Measurements from ENCODE around the gene MAGEE2. TPM values are rescaled to one million over a fixed set of nuclear protein-coding genes. Genes with fewer than 3 reads are reported as not detected.

The MAGEE2 gene
- total RNA-seq, 1 experiment from 2014 or later, result 0.15 TPM

GRCh38 chrX:75748431-75748830 lies 36.6 kb downstream of the MAGEE2 start (continued):
- TF ChIP-seq, protein P1, sequence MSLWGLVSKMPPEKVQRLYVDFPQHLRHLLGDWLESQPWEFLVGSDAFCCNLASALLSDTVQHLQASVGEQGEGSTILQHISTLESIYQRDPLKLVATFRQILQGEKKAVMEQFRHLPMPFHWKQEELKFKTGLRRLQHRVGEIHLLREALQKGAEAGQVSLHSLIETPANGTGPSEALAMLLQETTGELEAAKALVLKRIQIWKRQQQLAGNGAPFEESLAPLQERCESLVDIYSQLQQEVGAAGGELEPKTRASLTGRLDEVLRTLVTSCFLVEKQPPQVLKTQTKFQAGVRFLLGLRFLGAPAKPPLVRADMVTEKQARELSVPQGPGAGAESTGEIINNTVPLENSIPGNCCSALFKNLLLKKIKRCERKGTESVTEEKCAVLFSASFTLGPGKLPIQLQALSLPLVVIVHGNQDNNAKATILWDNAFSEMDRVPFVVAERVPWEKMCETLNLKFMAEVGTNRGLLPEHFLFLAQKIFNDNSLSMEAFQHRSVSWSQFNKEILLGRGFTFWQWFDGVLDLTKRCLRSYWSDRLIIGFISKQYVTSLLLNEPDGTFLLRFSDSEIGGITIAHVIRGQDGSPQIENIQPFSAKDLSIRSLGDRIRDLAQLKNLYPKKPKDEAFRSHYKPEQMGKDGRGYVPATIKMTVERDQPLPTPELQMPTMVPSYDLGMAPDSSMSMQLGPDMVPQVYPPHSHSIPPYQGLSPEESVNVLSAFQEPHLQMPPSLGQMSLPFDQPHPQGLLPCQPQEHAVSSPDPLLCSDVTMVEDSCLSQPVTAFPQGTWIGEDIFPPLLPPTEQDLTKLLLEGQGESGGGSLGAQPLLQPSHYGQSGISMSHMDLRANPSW (CRISPR knock-in tag; conservative IDR thresholded peaks at IDR 0.05; ENCODE audit: low read depth), result no peak

GRCh38 chrX:75746891-75747639 lies 38.0 kb downstream of the MAGEE2 start:
- DNase-seq (ENCODE audit: low spot score) (peak; percentile 18), ATAC-seq (peak; percentile 67)
- Mint-ChIP-seq H3K27ac (no peak overlapping the region), H3K4me3 (peak overlapping the region; percentile 69), H3K9me3 (peaks cover 48% of the 10 kb centered on the region), H3K36me3 (peaks cover 41% of the 10 kb centered on the region), H3K4me1 (no peaks in the 10 kb centered on the region; the same call in 1 of the 2 replicates), H3K27me3 (ENCODE audit: low read depth) (peaks cover 37% of the 10 kb centered on the region)
- ChIA-PET POLR2A (no interaction called here), CTCF (no interaction called here)
- TF ChIP-seq ZNF232 (CRISPR knock-in tag; IDR thresholded peaks at IDR 0.05), result no peak
- TF ChIP-seq, protein P2, sequence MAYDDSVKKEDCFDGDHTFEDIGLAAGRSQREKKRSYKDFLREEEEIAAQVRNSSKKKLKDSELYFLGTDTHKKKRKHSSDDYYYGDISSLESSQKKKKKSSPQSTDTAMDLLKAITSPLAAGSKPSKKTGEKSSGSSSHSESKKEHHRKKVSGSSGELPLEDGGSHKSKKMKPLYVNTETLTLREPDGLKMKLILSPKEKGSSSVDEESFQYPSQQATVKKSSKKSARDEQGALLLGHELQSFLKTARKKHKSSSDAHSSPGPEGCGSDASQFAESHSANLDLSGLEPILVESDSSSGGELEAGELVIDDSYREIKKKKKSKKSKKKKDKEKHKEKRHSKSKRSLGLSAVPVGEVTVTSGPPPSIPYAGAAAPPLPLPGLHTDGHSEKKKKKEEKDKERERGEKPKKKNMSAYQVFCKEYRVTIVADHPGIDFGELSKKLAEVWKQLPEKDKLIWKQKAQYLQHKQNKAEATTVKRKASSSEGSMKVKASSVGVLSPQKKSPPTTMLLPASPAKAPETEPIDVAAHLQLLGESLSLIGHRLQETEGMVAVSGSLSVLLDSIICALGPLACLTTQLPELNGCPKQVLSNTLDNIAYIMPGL (CRISPR knock-in tag; IDR thresholded peaks at IDR 0.05), result no peak
- no peak for TF ChIP-seq NR2C2 (CRISPR knock-in tag; IDR thresholded peaks at IDR 0.05)
- no peak for TF ChIP-seq ZNF281 (CRISPR knock-in tag; IDR thresholded peaks at IDR 0.05)
- TF ChIP-seq, protein P3, sequence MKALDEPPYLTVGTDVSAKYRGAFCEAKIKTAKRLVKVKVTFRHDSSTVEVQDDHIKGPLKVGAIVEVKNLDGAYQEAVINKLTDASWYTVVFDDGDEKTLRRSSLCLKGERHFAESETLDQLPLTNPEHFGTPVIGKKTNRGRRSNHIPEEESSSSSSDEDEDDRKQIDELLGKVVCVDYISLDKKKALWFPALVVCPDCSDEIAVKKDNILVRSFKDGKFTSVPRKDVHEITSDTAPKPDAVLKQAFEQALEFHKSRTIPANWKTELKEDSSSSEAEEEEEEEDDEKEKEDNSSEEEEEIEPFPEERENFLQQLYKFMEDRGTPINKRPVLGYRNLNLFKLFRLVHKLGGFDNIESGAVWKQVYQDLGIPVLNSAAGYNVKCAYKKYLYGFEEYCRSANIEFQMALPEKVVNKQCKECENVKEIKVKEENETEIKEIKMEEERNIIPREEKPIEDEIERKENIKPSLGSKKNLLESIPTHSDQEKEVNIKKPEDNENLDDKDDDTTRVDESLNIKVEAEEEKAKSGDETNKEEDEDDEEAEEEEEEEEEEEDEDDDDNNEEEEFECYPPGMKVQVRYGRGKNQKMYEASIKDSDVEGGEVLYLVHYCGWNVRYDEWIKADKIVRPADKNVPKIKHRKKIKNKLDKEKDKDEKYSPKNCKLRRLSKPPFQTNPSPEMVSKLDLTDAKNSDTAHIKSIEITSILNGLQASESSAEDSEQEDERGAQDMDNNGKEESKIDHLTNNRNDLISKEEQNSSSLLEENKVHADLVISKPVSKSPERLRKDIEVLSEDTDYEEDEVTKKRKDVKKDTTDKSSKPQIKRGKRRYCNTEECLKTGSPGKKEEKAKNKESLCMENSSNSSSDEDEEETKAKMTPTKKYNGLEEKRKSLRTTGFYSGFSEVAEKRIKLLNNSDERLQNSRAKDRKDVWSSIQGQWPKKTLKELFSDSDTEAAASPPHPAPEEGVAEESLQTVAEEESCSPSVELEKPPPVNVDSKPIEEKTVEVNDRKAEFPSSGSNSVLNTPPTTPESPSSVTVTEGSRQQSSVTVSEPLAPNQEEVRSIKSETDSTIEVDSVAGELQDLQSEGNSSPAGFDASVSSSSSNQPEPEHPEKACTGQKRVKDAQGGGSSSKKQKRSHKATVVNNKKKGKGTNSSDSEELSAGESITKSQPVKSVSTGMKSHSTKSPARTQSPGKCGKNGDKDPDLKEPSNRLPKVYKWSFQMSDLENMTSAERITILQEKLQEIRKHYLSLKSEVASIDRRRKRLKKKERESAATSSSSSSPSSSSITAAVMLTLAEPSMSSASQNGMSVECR (CRISPR knock-in tag; IDR thresholded peaks at IDR 0.05; ENCODE audit: borderline replicate concordance), result no peak
- TF ChIP-seq NFE2L1 (CRISPR knock-in tag; IDR thresholded peaks at IDR 0.05), result no peak
- no peak for TF ChIP-seq ETV6 (CRISPR knock-in tag; IDR thresholded peaks at IDR 0.05)
- TF ChIP-seq PRDM15 (CRISPR knock-in tag; IDR thresholded peaks at IDR 0.05), result no peak
- TF ChIP-seq MLX (CRISPR knock-in tag; IDR thresholded peaks at IDR 0.05), result no peak
- no peak for TF ChIP-seq EMX1 (CRISPR knock-in tag; IDR thresholded peaks at IDR 0.05)
- TF ChIP-seq, protein P4, sequence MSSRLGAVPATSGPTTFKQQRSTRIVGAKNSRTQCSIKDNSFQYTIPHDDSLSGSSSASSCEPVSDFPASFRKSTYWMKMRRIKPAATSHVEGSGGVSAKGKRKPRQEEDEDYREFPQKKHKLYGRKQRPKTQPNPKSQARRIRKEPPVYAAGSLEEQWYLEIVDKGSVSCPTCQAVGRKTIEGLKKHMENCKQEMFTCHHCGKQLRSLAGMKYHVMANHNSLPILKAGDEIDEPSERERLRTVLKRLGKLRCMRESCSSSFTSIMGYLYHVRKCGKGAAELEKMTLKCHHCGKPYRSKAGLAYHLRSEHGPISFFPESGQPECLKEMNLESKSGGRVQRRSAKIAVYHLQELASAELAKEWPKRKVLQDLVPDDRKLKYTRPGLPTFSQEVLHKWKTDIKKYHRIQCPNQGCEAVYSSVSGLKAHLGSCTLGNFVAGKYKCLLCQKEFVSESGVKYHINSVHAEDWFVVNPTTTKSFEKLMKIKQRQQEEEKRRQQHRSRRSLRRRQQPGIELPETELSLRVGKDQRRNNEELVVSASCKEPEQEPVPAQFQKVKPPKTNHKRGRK (CRISPR knock-in tag; IDR thresholded peaks at IDR 0.05; ENCODE audit: borderline replicate concordance), result no peak
- TF ChIP-seq, protein P5, sequence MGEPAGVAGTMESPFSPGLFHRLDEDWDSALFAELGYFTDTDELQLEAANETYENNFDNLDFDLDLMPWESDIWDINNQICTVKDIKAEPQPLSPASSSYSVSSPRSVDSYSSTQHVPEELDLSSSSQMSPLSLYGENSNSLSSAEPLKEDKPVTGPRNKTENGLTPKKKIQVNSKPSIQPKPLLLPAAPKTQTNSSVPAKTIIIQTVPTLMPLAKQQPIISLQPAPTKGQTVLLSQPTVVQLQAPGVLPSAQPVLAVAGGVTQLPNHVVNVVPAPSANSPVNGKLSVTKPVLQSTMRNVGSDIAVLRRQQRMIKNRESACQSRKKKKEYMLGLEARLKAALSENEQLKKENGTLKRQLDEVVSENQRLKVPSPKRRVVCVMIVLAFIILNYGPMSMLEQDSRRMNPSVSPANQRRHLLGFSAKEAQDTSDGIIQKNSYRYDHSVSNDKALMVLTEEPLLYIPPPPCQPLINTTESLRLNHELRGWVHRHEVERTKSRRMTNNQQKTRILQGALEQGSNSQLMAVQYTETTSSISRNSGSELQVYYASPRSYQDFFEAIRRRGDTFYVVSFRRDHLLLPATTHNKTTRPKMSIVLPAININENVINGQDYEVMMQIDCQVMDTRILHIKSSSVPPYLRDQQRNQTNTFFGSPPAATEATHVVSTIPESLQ (CRISPR knock-in tag; IDR thresholded peaks at IDR 0.05), result no peak
- TF ChIP-seq GABPB1 (CRISPR knock-in tag; IDR thresholded peaks at IDR 0.05), result no peak

Data from WTC11 (cell line).